ENCODE data around the gene MACROD2.

The MACROD2 gene

GRCh38 chr20:15658295-15658694, 1663.0 kb downstream of the MACROD2 start:
- TF ChIP-seq SIN3A (IDR thresholded peaks at IDR 0.05; ENCODE audit: borderline replicate concordance, insufficient read depth, low read length) = no peak
- no peak for TF ChIP-seq POLR2AphosphoS5 (IDR thresholded peaks at IDR 0.05; ENCODE audit: low read depth, low read length)
- TF ChIP-seq FOXP2 (optimal IDR thresholded peaks at IDR 0.05; ENCODE audit: borderline replicate concordance, extremely low read depth, extremely low read length, insufficient read depth) = no peak
- TF ChIP-seq REST (IDR thresholded peaks at IDR 0.05; ENCODE audit: insufficient read depth in 1 of 2, low read depth in 2 of 2, low read length in 2 of 2) = no peak
- TF ChIP-seq TAF1 (IDR thresholded peaks at IDR 0.05; ENCODE audit: borderline replicate concordance, insufficient read depth, low read length) = no peak

GRCh38 chr20:15673206-15673605, 1677.9 kb downstream of the MACROD2 start:
- TF ChIP-seq POLR2AphosphoS5 (IDR thresholded peaks at IDR 0.05; ENCODE audit: low read depth, low read length) (no peak), REST (IDR thresholded peaks at IDR 0.05; ENCODE audit: insufficient read depth in 1 of 2, low read depth in 2 of 2, low read length in 2 of 2) (no peak), SIN3A (IDR thresholded peaks at IDR 0.05; ENCODE audit: borderline replicate concordance, insufficient read depth, low read length) (no peak), FOXP2 (optimal IDR thresholded peaks at IDR 0.05; ENCODE audit: borderline replicate concordance, extremely low read depth, extremely low read length, insufficient read depth) (no peak), TAF1 (IDR thresholded peaks at IDR 0.05; ENCODE audit: borderline replicate concordance, insufficient read depth, low read length) (no peak)

- TF ChIP-seq TAF1 (IDR thresholded peaks at IDR 0.05; ENCODE audit: borderline replicate concordance, insufficient read depth, low read length) (no peak), SIN3A (IDR thresholded peaks at IDR 0.05; ENCODE audit: borderline replicate concordance, insufficient read depth, low read length) (no peak), POLR2AphosphoS5 (IDR thresholded peaks at IDR 0.05; ENCODE audit: low read depth, low read length) (no peak), REST (IDR thresholded peaks at IDR 0.05; ENCODE audit: insufficient read depth in 1 of 2, low read depth in 2 of 2, low read length in 2 of 2) (no peak), FOXP2 (optimal IDR thresholded peaks at IDR 0.05; ENCODE audit: borderline replicate concordance, extremely low read depth, extremely low read length, insufficient read depth) (no peak)
These were observed 1679.1 kb downstream of the MACROD2 start for GRCh38 chr20:15674253-15675060.

- TF ChIP-seq SIN3A (IDR thresholded peaks at IDR 0.05; ENCODE audit: borderline replicate concordance, insufficient read depth, low read length) = no peak
These were observed 1679.8 kb downstream of the MACROD2 start for GRCh38 chr20:15675061-15675514.

GRCh38 chr20:15675813-15676484, 1680.6 kb downstream of the MACROD2 start:
- TF ChIP-seq FOXP2 (optimal IDR thresholded peaks at IDR 0.05; ENCODE audit: borderline replicate concordance, extremely low read depth, extremely low read length, insufficient read depth) = no peak

- TF ChIP-seq REST (IDR thresholded peaks at IDR 0.05; ENCODE audit: insufficient read depth in 1 of 2, low read depth in 2 of 2, low read length in 2 of 2) (no peak), FOXP2 (optimal IDR thresholded peaks at IDR 0.05; ENCODE audit: borderline replicate concordance, extremely low read depth, extremely low read length, insufficient read depth) (no peak), TAF1 (IDR thresholded peaks at IDR 0.05; ENCODE audit: borderline replicate concordance, insufficient read depth, low read length) (no peak), SIN3A (IDR thresholded peaks at IDR 0.05; ENCODE audit: borderline replicate concordance, insufficient read depth, low read length) (no peak), POLR2AphosphoS5 (IDR thresholded peaks at IDR 0.05; ENCODE audit: low read depth, low read length) (no peak)
These were observed 1681.5 kb downstream of the MACROD2 start for GRCh38 chr20:15676815-15677214.
